ENCODE results near the gene ANKRD24. TPM values are rescaled to one million over a fixed set of nuclear protein-coding genes. Genes with fewer than 3 reads are reported as not detected.
A peak's percentile ranks its signal among the peaks of the same experiment; 100 is the strongest.
"Not testable (repeated sequence)": the region's sequence is repeated elsewhere in the genome, so short reads cannot be mapped to it uniquely, and the experiment has no call there.

The ANKRD24 gene
- total RNA-seq, 1 experiment from 2014 or later: 0.76 TPM

GRCh38 chr19:4233282-4233853, 50.9 kb downstream of the ANKRD24 start:
- Mint-ChIP-seq H3K36me3 (ENCODE audit: insufficient read depth, unreplicated experiment) (no peaks in the 10 kb centered on the region), H3K4me3 (ENCODE audit: low read depth, unreplicated experiment) (peak overlapping the region; percentile 39), H3K9me3 (ENCODE audit: low read depth, unreplicated experiment) (no peaks in the 10 kb centered on the region), H3K4me1 (ENCODE audit: low read depth, unreplicated experiment) (no peaks in the 10 kb centered on the region), H3K27me3 (ENCODE audit: unreplicated experiment) (no peaks in the 10 kb centered on the region), H3K27ac (ENCODE audit: unreplicated experiment) (no peak overlapping the region)
- no TSS peak for BruUV-seq (replicated peaks)
- DNase-seq: peak; percentile 69
- intact Hi-C loops (cut with micrococcal nuclease; ENCODE audit: unreplicated experiment): no loop called here
- peak; percentile 59 for TF ChIP-seq CTCF (IDR thresholded peaks at IDR 0.05; ENCODE audit: unreplicated experiment)
- CTCF ChIA-PET: interaction anchor here (0.5 to 1.0 kb wide), 4 partner anchors 10 to 77 kb away, joined by 3 to 5 read pairs (median 5); no protein-coding TSS in a partner anchor

GRCh38 chr19:4234142-4234861, 51.8 kb downstream of the ANKRD24 start:
- no peak overlapping the region for H3K27ac Mint-ChIP-seq (ENCODE audit: unreplicated experiment)
- intact Hi-C loops (cut with micrococcal nuclease; ENCODE audit: unreplicated experiment): no loop called here
- no TSS peak for BruUV-seq (replicated peaks)
- H3K9me3 Mint-ChIP-seq (ENCODE audit: low read depth, unreplicated experiment): no peaks in the 10 kb centered on the region
- no peak for TF ChIP-seq CTCF (IDR thresholded peaks at IDR 0.05; ENCODE audit: unreplicated experiment)
- CTCF ChIA-PET: no interaction called here
- DNase-seq: no peak
- H3K4me3 Mint-ChIP-seq (ENCODE audit: low read depth, unreplicated experiment): no peak overlapping the region
- H3K36me3 Mint-ChIP-seq (ENCODE audit: insufficient read depth, unreplicated experiment): no peaks in the 10 kb centered on the region
- no peaks in the 10 kb centered on the region for H3K4me1 Mint-ChIP-seq (ENCODE audit: low read depth, unreplicated experiment)
- no peaks in the 10 kb centered on the region for H3K27me3 Mint-ChIP-seq (ENCODE audit: unreplicated experiment)

- no peak overlapping the region for H3K27ac Mint-ChIP-seq (ENCODE audit: unreplicated experiment)
- no TSS peak for BruUV-seq (replicated peaks)
- intact Hi-C loops (cut with micrococcal nuclease; ENCODE audit: unreplicated experiment): no loop called here
- CTCF ChIA-PET: no interaction called here
- H3K27me3 Mint-ChIP-seq (ENCODE audit: unreplicated experiment): no peaks in the 10 kb centered on the region
- H3K4me1 Mint-ChIP-seq (ENCODE audit: low read depth, unreplicated experiment): no peaks in the 10 kb centered on the region
- DNase-seq: no peak
- no peak for TF ChIP-seq CTCF (IDR thresholded peaks at IDR 0.05; ENCODE audit: unreplicated experiment)
- no peaks in the 10 kb centered on the region for H3K36me3 Mint-ChIP-seq (ENCODE audit: insufficient read depth, unreplicated experiment)
- no peaks in the 10 kb centered on the region for H3K9me3 Mint-ChIP-seq (ENCODE audit: low read depth, unreplicated experiment)
- H3K4me3 Mint-ChIP-seq (ENCODE audit: low read depth, unreplicated experiment): no peak overlapping the region
These were observed 52.3 kb downstream of the ANKRD24 start for GRCh38 chr19:4234862-4235201.

- H3K4me3 Mint-ChIP-seq (ENCODE audit: low read depth, unreplicated experiment); H3K36me3 Mint-ChIP-seq (ENCODE audit: insufficient read depth, unreplicated experiment); H3K27me3 Mint-ChIP-seq (ENCODE audit: unreplicated experiment); H3K4me1 Mint-ChIP-seq (ENCODE audit: low read depth, unreplicated experiment); BruUV-seq (replicated peaks); intact Hi-C loops (cut with micrococcal nuclease; ENCODE audit: unreplicated experiment); DNase-seq; H3K27ac Mint-ChIP-seq (ENCODE audit: unreplicated experiment); CTCF ChIA-PET; H3K9me3 Mint-ChIP-seq (ENCODE audit: low read depth, unreplicated experiment): not testable (repeated sequence)
These were observed 55.0 kb downstream of the ANKRD24 start for GRCh38 chr19:4237510-4237909.

GRCh38 chr19:4238831-4239230, 56.3 kb downstream of the ANKRD24 start:
- no peak for DNase-seq
- intact Hi-C loops (cut with micrococcal nuclease; ENCODE audit: unreplicated experiment): no loop called here
- CTCF ChIA-PET: no interaction called here
- Mint-ChIP-seq H3K9me3 (ENCODE audit: low read depth, unreplicated experiment) (peaks cover 2% of the 10 kb centered on the region), H3K4me1 (ENCODE audit: low read depth, unreplicated experiment) (no peaks in the 10 kb centered on the region), H3K36me3 (ENCODE audit: insufficient read depth, unreplicated experiment) (no peaks in the 10 kb centered on the region), H3K27me3 (ENCODE audit: unreplicated experiment) (no peaks in the 10 kb centered on the region), H3K4me3 (ENCODE audit: low read depth, unreplicated experiment) (no peak overlapping the region), H3K27ac (ENCODE audit: unreplicated experiment) (no peak overlapping the region)
- TF ChIP-seq CTCF (IDR thresholded peaks at IDR 0.05; ENCODE audit: unreplicated experiment): no peak
- no TSS peak for BruUV-seq (replicated peaks)
